ENCODE measurements around the gene MUC12. TPM values are rescaled to one million over a fixed set of nuclear protein-coding genes. Genes with fewer than 3 reads are reported as not detected.

MUC12 gene
- total and polyA plus RNA-seq, 4 donors, result 0.16 TPM; not detected in 3

DNA sequence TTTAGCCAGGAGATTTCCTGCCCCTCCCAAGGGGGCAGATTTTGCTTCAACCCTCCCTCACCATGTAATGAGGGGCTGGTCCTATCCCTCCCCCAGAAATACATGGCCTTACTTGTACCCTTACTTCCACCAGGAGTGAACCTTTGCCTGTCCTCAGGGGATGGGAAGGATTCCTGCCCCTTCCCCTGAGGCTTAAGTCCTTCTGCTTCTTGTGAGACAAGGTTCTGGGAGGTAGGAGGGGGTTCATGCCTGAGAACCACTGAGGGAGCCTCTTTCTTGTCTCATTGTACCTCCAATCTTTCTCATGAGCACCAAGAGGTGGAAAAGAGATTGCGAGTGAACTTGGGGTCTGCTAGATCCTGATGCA is 39.6 kb upstream of the MUC12 start:
- Histone ChIP-seq H3K36me3 (ENCODE audit: control insufficient read depth in 4 of 4, insufficient read depth in 3 of 4, low read depth in 1 of 4, low read length in 3 of 4) (no peaks in the 10 kb centered on the region), H3K4me3 (ENCODE audit: low read depth in 1 of 3, low read length in 3 of 3) (no peak overlapping the region), H3K27ac (ENCODE audit: low read depth in 1 of 2, low read length in 2 of 2) (no peak overlapping the region), H3K9me3 (ENCODE audit: control insufficient read depth in 4 of 4, low read length in 3 of 4) (no peaks in the 10 kb centered on the region), H3K27me3 (ENCODE audit: control insufficient read depth in 4 of 4, insufficient read depth in 4 of 4, low read length in 3 of 4) (no peaks in the 10 kb centered on the region), H3K4me1 (ENCODE audit: control insufficient read depth in 4 of 4, insufficient read depth in 4 of 4, low read length in 3 of 4) (no peaks in the 10 kb centered on the region), H3K9ac (ENCODE audit: low read depth in 1 of 2, low read length in 2 of 2) (no peak overlapping the region)
- WGBS, result 91% methylated on average over 1 of the region's 1 CpG
- TF ChIP-seq, protein P1, sequence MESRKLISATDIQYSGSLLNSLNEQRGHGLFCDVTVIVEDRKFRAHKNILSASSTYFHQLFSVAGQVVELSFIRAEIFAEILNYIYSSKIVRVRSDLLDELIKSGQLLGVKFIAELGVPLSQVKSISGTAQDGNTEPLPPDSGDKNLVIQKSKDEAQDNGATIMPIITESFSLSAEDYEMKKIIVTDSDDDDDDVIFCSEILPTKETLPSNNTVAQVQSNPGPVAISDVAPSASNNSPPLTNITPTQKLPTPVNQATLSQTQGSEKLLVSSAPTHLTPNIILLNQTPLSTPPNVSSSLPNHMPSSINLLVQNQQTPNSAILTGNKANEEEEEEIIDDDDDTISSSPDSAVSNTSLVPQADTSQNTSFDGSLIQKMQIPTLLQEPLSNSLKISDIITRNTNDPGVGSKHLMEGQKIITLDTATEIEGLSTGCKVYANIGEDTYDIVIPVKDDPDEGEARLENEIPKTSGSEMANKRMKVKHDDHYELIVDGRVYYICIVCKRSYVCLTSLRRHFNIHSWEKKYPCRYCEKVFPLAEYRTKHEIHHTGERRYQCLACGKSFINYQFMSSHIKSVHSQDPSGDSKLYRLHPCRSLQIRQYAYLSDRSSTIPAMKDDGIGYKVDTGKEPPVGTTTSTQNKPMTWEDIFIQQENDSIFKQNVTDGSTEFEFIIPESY (IDR thresholded peaks at IDR 0.05), result no peak
- TF ChIP-seq NR2F2 (IDR thresholded peaks at IDR 0.05) (no peak), TAF1 (conservative IDR thresholded peaks at IDR 0.05) (no peak), SP1 (IDR thresholded peaks at IDR 0.05) (no peak), ATF3 (IDR thresholded peaks at IDR 0.05) (no peak), HNF4A (conservative IDR thresholded peaks at IDR 0.05) (no peak), EGR1 (IDR thresholded peaks at IDR 0.05; ENCODE audit: low read depth in 2 of 2) (no peak), FOXA1 (IDR thresholded peaks at IDR 0.05) (no peak), RAD21 (IDR thresholded peaks at IDR 0.05) (no peak), HNF4G (IDR thresholded peaks at IDR 0.05) (no peak), CTCF (IDR thresholded peaks at IDR 0.05; ENCODE audit: low read depth, low read length, missing input control) (no peak), YY1 (IDR thresholded peaks at IDR 0.05) (no peak), RXRA (IDR thresholded peaks at IDR 0.05) (no peak), JUND (IDR thresholded peaks at IDR 0.05) (no peak), FOXA2 (IDR thresholded peaks at IDR 0.05) (no peak), GABPA (IDR thresholded peaks at IDR 0.05 in 1 of 2, conservative IDR thresholded peaks at IDR 0.05 in 1 of 2) (no peak)
- TF ChIP-seq, protein P2, sequence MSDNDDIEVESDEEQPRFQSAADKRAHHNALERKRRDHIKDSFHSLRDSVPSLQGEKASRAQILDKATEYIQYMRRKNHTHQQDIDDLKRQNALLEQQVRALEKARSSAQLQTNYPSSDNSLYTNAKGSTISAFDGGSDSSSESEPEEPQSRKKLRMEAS (IDR thresholded peaks at IDR 0.05), result no peak
- TF ChIP-seq, protein P3, sequence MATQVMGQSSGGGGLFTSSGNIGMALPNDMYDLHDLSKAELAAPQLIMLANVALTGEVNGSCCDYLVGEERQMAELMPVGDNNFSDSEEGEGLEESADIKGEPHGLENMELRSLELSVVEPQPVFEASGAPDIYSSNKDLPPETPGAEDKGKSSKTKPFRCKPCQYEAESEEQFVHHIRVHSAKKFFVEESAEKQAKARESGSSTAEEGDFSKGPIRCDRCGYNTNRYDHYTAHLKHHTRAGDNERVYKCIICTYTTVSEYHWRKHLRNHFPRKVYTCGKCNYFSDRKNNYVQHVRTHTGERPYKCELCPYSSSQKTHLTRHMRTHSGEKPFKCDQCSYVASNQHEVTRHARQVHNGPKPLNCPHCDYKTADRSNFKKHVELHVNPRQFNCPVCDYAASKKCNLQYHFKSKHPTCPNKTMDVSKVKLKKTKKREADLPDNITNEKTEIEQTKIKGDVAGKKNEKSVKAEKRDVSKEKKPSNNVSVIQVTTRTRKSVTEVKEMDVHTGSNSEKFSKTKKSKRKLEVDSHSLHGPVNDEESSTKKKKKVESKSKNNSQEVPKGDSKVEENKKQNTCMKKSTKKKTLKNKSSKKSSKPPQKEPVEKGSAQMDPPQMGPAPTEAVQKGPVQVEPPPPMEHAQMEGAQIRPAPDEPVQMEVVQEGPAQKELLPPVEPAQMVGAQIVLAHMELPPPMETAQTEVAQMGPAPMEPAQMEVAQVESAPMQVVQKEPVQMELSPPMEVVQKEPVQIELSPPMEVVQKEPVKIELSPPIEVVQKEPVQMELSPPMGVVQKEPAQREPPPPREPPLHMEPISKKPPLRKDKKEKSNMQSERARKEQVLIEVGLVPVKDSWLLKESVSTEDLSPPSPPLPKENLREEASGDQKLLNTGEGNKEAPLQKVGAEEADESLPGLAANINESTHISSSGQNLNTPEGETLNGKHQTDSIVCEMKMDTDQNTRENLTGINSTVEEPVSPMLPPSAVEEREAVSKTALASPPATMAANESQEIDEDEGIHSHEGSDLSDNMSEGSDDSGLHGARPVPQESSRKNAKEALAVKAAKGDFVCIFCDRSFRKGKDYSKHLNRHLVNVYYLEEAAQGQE (IDR thresholded peaks at IDR 0.05), result no peak
- no peak for DNase-seq (ENCODE audit: low spot score)

Measured in liver (tissue), 9 donors.